Hematopoietic multipotent progenitor cell treated with erythropoietin and hydrocortisone succinate and interleukin-3 and kit ligand, for 17 days (in vitro differentiated cells): ENCODE data around the gene AHSA1.
"Not testable (repeated sequence)": the region's sequence is repeated elsewhere in the genome, so short reads cannot be mapped to it uniquely, and the experiment has no call there.

Experiments
- DNase-seq: peaks from one replicate; pipeline ENCODE4 v3.0.0-alpha.2; 2015; ENCODE audit warnings: low spot score

Gene AHSA1

GRCh38 chr14:77457522-77458248 is at the start of gene AHSA1, which contains the start of gene VIPAS39:
TSS of gene AHSA1 (plus strand) at chr14:77458093. CDS start at chr14:77458190, 97 bp downstream.
TSS of gene VIPAS39 (minus strand) at chr14:77457601. CDS start at chr14:77454102, 3,499 bp downstream.
- peak; percentile 98 for DNase-seq

- DNase-seq = no peak
These were observed 48.8 kb upstream of the AHSA1 start for GRCh38 chr14:77409131-77409533.

- not testable (repeated sequence) for DNase-seq
These were observed 42.4 kb upstream of the AHSA1 start for GRCh38 chr14:77415403-77416030.

DNA sequence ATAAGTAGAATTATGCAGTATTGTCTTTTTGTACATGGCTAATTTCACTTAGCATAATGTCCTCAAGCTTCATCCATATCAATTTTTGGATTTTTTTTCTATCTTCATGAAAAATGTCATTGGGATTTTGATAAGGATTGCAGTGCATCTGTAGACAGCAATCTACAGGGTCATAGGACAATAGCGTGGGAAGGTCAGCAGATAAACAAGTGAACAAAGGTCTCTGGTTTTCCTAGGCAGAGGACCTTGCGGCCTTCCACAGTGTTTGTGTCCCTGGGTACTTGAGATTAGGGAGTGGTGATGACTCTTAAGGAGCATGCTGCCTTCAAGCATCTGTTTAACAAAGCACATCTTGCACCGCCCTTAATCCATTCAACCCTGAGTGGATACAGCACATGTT is 41.8 kb upstream of the AHSA1 start:
- not testable (repeated sequence) for DNase-seq

- DNase-seq = no peak
These were observed 41.1 kb upstream of the AHSA1 start for GRCh38 chr14:77416836-77417235.

DNA sequence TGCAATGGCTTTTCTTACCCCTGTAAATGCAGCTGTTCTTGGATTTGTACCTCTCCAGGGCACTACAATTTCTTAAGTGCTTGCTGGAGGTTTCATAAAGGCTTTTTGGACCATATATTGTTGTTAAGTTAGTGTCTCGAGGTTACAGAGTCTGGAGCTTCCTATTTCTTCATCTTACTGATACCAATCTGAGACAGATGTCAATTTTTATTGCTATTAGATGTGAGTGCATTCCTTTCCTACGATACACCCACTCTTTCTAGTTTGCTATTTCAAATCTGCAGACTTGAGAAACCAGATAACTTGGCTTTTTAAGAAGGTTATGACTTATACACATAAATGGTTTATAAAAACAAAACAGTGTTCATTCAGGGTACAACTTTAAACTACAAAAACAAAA is 36.7 kb upstream of the AHSA1 start:
- DNase-seq = no peak

GRCh38 chr14:77423423-77423822 is 34.5 kb upstream of the AHSA1 start, which contains the start of gene NOXRED1:
TSS of gene NOXRED1 (minus strand) at chr14:77423523. CDS start at chr14:77422889, 634 bp downstream.
- no peak for DNase-seq

GRCh38 chr14:77424862-77425261 is 33.0 kb upstream of the AHSA1 start:
- DNase-seq = no peak

DNA sequence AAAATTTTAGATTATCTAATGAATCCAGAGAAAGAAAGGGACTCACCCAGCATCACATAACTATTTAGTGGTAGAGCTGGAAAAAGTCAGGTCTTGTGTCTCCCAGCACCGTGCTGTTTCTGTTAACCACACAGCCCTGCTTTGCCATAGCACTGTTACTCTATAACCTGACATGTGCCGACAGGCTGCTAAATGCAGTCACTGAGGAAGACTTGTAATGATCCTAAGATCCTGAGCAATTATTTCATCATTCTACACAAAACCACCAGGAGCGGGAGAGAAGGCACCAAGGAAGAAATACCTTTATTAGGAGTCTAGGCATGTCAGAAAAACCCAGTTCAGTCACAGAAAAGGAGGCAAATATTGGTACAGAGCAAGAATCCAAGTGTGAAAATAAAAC is 31.5 kb upstream of the AHSA1 start:
- DNase-seq = no peak

DNA sequence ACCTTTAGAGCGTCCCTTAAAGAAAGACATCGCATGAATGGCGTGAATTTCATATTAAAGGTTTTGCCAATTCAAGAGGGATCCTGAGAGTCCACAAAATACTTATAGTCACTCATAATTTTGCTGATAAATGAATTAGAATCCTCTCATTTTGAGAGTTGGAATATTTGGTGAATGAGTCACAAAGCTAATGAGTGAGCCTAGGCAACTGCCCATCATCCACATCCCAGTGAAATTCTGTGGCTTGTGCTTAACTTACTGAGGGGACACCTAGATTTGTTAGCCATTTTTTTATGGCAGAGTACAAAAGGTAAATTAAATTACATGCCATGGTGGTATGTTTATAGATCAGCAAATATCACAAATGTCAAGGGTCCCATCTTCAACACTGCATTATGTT is 21.9 kb upstream of the AHSA1 start:
- DNase-seq = no peak

DNA sequence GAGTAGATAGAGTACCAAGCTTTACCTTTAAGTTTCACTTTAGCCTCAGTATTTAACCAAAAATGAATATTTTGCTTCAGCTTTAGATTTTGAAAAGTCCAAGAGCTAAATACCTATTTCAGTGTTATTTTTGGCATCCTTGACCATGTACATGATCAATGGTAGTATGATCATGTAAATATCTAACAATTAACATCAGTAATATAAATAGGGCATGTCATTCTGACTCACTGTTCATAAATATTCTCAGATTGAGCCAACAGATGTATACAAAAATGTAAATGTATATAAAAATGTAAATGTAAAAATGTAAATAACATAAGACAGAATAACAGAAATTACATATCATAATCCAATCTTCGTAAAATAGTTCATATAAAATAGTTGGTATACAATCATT is 19.3 kb upstream of the AHSA1 start:
- no peak for DNase-seq

- DNase-seq = no peak
These were observed 18.0 kb upstream of the AHSA1 start for GRCh38 chr14:77439861-77440260.

- DNase-seq = no peak
These were observed 15.7 kb upstream of the AHSA1 start for GRCh38 chr14:77442196-77442595.

GRCh38 chr14:77455966-77456640 is 1.8 kb upstream of the AHSA1 start:
- DNase-seq = no peak

DNA sequence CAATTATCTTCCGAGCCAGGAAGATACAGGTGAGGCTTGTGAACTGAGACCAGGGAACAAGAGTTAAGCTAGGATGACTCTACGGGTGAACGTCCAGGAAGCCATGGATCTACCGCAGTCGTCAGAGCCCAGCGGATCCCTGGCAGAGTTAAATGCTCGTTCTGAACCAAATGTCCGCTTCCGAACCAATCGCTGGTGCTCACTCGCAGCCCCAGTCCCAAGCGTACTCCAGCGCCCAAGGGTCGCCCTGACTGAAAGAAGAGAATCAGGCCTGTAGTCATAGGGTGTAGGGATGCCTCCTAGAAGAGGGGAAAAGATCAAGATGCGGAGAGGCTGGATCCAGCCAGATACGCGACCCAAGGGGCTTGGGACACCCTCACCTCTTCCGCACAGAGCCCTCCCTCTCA is 775 bp upstream of the AHSA1 start:
- DNase-seq = no peak

GRCh38 chr14:77458249-77458950 is 507 bp downstream of the AHSA1 start:
- peak; percentile 82 for DNase-seq

- peak; percentile 72 for DNase-seq
These were observed 1.3 kb downstream of the AHSA1 start for GRCh38 chr14:77459072-77459723.

GRCh38 chr14:77467801-77468200 is 9.9 kb downstream of the AHSA1 start:
- no peak for DNase-seq

- no peak for DNase-seq
These were observed 11.2 kb downstream of the AHSA1 start for GRCh38 chr14:77469067-77469505.

GRCh38 chr14:77469539-77469938 is 11.6 kb downstream of the AHSA1 start:
- no peak for DNase-seq

DNA sequence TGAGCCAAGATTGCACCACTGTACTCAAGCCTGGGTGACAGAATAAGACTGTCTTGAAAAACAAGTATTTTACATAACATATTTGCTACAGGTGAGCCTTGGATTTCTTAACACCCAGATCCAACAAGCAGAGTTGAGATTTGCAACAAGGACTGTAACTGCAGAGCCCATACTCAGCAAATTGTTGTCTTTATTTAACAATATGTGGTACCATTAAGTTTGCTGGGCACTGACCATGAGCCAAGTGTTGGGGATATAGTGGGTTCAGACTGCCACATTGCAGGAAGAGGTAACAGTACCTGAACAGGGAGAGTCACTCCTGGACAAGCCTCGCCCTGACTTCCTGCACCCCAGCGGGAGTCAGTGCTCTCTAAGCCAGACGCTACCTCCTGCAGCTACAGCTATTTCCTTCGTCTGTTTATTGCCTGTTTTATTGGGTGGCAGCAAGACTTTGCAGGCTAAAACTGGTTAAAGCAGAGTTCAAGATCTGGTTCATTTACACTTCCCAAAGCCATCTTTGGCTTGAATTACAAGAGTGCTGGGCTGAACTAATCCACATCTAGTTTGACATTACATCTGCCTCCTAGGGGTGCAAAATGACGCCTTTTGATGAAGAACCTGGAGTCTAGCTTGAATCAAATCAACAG is 12.5 kb downstream of the AHSA1 start:
- no peak for DNase-seq
